SU-DHL-6 (cell line): ENCODE measurements around the gene BAIAP2L1.

Experiments used
- EZH2phosphoT487 ChIP-seq: fragments of 200-600 bp; sonication (generic), shearing (Covaris generic); conservative IDR thresholded peaks from 2 replicates; pipeline ENCODE4 v1.6.1; 2018; ENCODE audit warnings: mild to moderate bottlenecking, antibody characterized with exemption, low read length, moderate library complexity, mixed read lengths
- TF ChIP-seq, protein P1 (sequence below): fragments of 200-600 bp; sonication (generic); IDR thresholded peaks from one replicate; pipeline ENCODE4 v1.5.1; 2017; ENCODE audit warnings: antibody characterized with exemption, mild to moderate bottlenecking, low read length, moderate library complexity; ENCODE audit not compliant: insufficient read depth, poor library complexity, severe bottlenecking

DNA sequence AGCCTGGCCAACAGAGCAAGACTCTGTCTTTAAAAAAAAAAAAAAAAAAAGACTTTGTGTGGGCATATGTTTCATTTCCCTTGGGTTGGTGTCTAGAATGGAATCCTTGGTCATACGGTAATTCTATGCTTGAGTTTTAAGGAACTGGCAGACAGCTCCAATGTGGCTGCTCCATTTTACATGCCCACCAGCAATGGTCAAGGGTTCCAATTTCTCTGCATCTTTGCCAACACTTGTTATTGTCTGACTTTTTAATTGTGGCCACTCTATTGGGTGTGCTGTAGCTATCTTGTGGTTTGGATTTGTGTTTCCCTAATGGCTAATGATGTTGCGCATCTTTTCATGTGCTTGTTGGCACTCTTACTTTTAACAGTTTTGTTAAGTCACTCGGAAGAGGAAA, 61.8 kb downstream of the BAIAP2L1 start:
- TF ChIP-seq, protein P1, sequence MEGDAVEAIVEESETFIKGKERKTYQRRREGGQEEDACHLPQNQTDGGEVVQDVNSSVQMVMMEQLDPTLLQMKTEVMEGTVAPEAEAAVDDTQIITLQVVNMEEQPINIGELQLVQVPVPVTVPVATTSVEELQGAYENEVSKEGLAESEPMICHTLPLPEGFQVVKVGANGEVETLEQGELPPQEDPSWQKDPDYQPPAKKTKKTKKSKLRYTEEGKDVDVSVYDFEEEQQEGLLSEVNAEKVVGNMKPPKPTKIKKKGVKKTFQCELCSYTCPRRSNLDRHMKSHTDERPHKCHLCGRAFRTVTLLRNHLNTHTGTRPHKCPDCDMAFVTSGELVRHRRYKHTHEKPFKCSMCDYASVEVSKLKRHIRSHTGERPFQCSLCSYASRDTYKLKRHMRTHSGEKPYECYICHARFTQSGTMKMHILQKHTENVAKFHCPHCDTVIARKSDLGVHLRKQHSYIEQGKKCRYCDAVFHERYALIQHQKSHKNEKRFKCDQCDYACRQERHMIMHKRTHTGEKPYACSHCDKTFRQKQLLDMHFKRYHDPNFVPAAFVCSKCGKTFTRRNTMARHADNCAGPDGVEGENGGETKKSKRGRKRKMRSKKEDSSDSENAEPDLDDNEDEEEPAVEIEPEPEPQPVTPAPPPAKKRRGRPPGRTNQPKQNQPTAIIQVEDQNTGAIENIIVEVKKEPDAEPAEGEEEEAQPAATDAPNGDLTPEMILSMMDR = no peak
- TF ChIP-seq EZH2phosphoT487 = no peak
